Hepatocyte (in vitro differentiated cells): ENCODE data around the gene PPP2R2C. TPM values are rescaled to one million over a fixed set of nuclear protein-coding genes. Genes with fewer than 3 reads are reported as not detected.

Source experiments
- DNase-seq: peaks from one replicate; pipeline ENCODE4 v3.0.0-alpha.2; 2016; ENCODE audit warnings: low spot score
- H2AFZ ChIP-seq: fragments of 200-600 bp; sonication (generic); 2 replicates; pipeline ENCODE4 v1.6.0; 2016; ENCODE audit warnings: antibody characterized with exemption, mild to moderate bottlenecking
- H3K27ac ChIP-seq: fragments of 200-600 bp; sonication (generic); 2 replicates; pipeline ENCODE4 v1.5.1; 2016; ENCODE audit warnings: mild to moderate bottlenecking
- H3K27me3 ChIP-seq: fragments of 200-600 bp; sonication (generic); 2 replicates; pipeline ENCODE4 v1.6.1; 2016
- H3K36me3 ChIP-seq: fragments of 200-600 bp; sonication (generic); replicated peaks from 2 replicates; pipeline ENCODE4 v1.5.1; 2016; ENCODE audit warnings: low read depth; ENCODE audit not compliant: insufficient read depth
- H3K4me1 ChIP-seq: fragments of 200-600 bp; sonication (generic); 2 replicates; pipeline ENCODE4 v1.5.1; 2016; ENCODE audit warnings: mild to moderate bottlenecking, moderate library complexity; ENCODE audit not compliant: insufficient read depth
- H3K4me2 ChIP-seq: fragments of 200-600 bp; sonication (generic); 2 replicates; pipeline ENCODE4 v1.6.0; 2016
- H3K4me3 ChIP-seq: fragments of 200-600 bp; sonication (generic); 2 replicates; pipeline ENCODE4 v1.5.1; 2016; ENCODE audit warnings: mild to moderate bottlenecking
- H3K79me2 ChIP-seq: fragments of 200-600 bp; sonication (generic); 2 replicates; pipeline ENCODE4 v1.6.0; 2017; ENCODE audit warnings: mild to moderate bottlenecking
- H3K9me2 ChIP-seq: fragments of 200-600 bp; sonication (generic); replicated peaks from 2 replicates; pipeline ENCODE4 v1.6.0; 2017; ENCODE audit warnings: mild to moderate bottlenecking; ENCODE audit not compliant: insufficient read depth
- H3K9me3 ChIP-seq: fragments of 200-600 bp; sonication (generic); 2 replicates; pipeline ENCODE4 v1.5.1; 2016; ENCODE audit warnings: low read depth, mild to moderate bottlenecking
- H4K20me1 ChIP-seq: fragments of 200-600 bp; sonication (generic); 2 replicates; pipeline ENCODE4 v1.6.0; 2016; ENCODE audit warnings: mild to moderate bottlenecking; ENCODE audit not compliant: insufficient read depth, poor library complexity, severe bottlenecking
- EZH2 ChIP-seq: fragments of 200-600 bp; sonication (generic); IDR thresholded peaks from 2 replicates; pipeline ENCODE4 v1.6.1; 2016; ENCODE audit warnings: antibody characterized with exemption, mild to moderate bottlenecking, borderline replicate concordance
- EZH2phosphoT487 ChIP-seq: fragments of 200-600 bp; sonication (generic); IDR thresholded peaks from one replicate; pipeline ENCODE4 v1.6.1; 2018; ENCODE audit warnings: antibody characterized with exemption, mild to moderate bottlenecking, low read depth, moderate library complexity; ENCODE audit not compliant: unreplicated experiment, severe bottlenecking
- WGBS: methylation state at CpG from one replicate; pipeline ENCODE4 v1.1.6; 2016; ENCODE audit warnings: low lambda C conversion rate; ENCODE audit errors: missing lambda C conversion rate; 5-methylcytosine and 5-hydroxymethylcytosine counted together
- polyA plus RNA-seq: library from polyadenylated mRNA; unstranded; fragments of >200 nt; fragmentation: Nextera tagmentation; extraction: Ambion mirVana; gene quantifications from 2 replicates; pipeline ENCODE4 v1.2.1, GENCODE V29; 2016
- total RNA-seq: library from RNA; depleted of rRNA; stranded (reverse); fragments of >200 nt; gene quantifications from 2 replicates; pipeline ENCODE4 v1.2.3, GENCODE V29; 2014
- TF ChIP-seq, protein P1 (sequence below): fragments of 200-600 bp; sonication (generic); IDR thresholded peaks from 2 replicates; pipeline ENCODE4 v1.5.1; 2016; ENCODE audit warnings: antibody characterized with exemption, mild to moderate bottlenecking; ENCODE audit not compliant: poor library complexity

Gene PPP2R2C
- total and polyA plus RNA-seq, 2 experiments from 2014 or later: 0.35 to 0.67 TPM

DNA sequence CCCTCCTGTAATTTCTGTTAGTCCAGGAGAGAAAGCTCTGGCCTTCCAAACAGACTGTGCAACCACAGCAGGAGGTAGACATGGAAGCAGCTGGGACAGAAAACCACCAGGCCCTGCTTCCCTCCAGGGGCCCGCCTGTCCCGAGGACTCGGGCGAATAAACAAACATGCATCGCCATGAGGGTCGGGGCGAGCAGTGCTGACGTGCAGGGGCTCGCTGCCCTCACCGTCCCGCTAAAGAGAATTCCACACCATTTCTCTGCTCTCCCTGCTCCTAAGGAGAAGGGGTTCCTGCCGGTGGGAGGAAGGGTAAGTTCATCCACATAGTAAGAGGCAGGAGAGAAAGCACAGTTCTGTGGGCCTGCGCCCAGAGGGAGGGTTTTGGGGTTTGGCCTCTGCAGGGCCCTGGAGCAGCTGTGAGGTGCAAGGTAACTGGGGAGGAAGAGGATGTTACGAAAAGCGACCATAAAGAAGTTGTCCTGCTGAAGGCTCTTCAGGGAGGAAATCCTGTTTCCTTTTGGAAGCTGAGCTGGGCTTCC lies 147.9 kb downstream of the PPP2R2C start:
- Histone ChIP-seq H3K4me3 (no peak overlapping the region), H3K27ac (no peak overlapping the region), H2AFZ (no peak overlapping the region), H4K20me1 (no peaks in the 10 kb centered on the region), H3K27me3 (no peaks in the 10 kb centered on the region), H3K36me3 (no peaks in the 10 kb centered on the region), H3K79me2 (no peaks in the 10 kb centered on the region), H3K9me3 (no peaks in the 10 kb centered on the region), H3K9me2 (no peaks in the 10 kb centered on the region), H3K4me2 (no peak overlapping the region), H3K4me1 (no peaks in the 10 kb centered on the region)
- no peak for DNase-seq
- 75% methylated on average over 15 of the region's 15 CpGs for WGBS
- TF ChIP-seq, protein P1, sequence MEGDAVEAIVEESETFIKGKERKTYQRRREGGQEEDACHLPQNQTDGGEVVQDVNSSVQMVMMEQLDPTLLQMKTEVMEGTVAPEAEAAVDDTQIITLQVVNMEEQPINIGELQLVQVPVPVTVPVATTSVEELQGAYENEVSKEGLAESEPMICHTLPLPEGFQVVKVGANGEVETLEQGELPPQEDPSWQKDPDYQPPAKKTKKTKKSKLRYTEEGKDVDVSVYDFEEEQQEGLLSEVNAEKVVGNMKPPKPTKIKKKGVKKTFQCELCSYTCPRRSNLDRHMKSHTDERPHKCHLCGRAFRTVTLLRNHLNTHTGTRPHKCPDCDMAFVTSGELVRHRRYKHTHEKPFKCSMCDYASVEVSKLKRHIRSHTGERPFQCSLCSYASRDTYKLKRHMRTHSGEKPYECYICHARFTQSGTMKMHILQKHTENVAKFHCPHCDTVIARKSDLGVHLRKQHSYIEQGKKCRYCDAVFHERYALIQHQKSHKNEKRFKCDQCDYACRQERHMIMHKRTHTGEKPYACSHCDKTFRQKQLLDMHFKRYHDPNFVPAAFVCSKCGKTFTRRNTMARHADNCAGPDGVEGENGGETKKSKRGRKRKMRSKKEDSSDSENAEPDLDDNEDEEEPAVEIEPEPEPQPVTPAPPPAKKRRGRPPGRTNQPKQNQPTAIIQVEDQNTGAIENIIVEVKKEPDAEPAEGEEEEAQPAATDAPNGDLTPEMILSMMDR: no peak
- TF ChIP-seq EZH2phosphoT487: no peak
- no peak for TF ChIP-seq EZH2

DNA sequence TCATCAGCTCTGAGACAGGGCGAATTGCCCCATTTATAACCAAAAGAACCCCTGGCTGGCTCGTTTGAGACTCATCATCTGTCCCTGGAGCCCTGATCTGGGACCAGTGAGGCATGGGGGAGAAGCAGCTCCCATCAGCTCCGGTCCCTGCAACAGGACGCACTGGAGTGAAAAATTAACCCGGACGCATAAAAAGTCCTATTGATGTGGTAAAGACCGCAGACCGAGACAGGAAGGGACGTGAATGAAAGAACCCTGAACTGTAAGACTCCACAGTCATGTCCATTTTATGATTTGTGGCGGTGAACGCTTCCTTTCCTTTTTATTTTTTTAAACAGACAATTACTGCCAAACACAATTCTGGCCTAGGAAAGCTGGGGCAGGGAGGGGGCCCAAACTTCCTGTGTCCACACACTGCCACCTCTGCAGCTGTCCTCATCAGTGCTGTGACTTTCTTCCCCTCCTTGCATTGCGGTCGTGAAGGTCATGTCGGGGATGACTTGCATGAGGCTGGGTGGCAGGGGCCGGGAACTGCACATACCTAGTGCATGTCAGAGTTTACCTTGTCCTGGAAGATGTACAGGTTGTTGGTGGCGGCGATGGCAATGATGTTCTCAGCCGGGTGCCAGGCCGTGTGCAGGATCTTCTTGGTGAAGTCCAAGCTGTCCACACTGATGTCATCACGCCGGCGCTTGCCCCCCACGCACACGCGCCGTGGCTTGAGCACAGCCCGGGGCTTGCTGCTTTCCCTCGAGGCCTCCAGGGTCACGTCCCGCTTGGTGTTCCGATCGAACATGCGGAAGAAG lies 149.4 kb downstream of the PPP2R2C start:
- Histone ChIP-seq H3K4me2 (no peak overlapping the region), H3K79me2 (no peaks in the 10 kb centered on the region), H4K20me1 (no peaks in the 10 kb centered on the region), H3K27ac (no peak overlapping the region), H3K4me3 (no peak overlapping the region), H3K4me1 (no peaks in the 10 kb centered on the region), H3K36me3 (no peaks in the 10 kb centered on the region), H2AFZ (no peak overlapping the region), H3K9me2 (no peaks in the 10 kb centered on the region), H3K9me3 (no peaks in the 10 kb centered on the region), H3K27me3 (no peaks in the 10 kb centered on the region)
- DNase-seq: no peak
- TF ChIP-seq, protein P1: no peak
- TF ChIP-seq EZH2phosphoT487 (no peak), EZH2 (no peak)
- WGBS: 82% methylated on average over 33 of the region's 33 CpGs

DNA sequence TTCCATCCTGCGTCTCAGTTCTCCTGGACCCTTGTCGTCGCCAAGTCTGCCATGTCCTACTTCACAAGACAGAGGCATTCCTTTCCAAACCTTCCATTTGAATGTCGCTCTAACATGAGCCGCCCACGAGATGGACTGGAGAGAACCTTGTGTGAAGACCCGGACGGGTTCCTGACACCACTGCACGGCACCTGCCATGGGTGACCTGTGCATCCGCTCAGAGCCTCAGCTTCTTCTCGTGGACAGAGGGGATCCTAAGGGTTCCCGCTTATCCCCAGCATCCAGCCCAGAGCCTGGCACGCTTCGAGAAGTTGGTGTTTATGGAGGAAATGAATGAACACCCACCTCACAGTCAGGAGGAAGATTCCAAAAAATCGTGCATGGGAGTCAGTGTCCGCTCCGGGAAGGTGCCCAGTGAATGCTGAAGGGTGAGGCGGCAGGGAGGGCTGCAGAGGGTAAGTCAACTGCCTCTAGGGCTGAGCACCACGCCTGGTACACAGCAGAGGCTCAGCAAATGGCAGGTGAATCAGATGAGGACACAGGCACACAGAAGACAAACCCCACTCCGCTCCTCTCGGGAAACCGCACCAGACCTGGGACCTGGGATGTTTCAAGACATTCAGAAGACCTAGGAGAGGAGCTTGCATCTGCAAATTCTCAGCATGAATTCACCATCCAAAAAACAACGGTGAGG lies 150.2 kb downstream of the PPP2R2C start:
- Histone ChIP-seq H2AFZ (no peak overlapping the region), H3K79me2 (no peaks in the 10 kb centered on the region), H3K4me1 (no peaks in the 10 kb centered on the region), H3K9me3 (no peaks in the 10 kb centered on the region), H3K9me2 (no peaks in the 10 kb centered on the region), H3K4me2 (no peak overlapping the region), H3K36me3 (no peaks in the 10 kb centered on the region), H3K27me3 (no peaks in the 10 kb centered on the region), H4K20me1 (no peaks in the 10 kb centered on the region), H3K27ac (no peak overlapping the region), H3K4me3 (no peak overlapping the region)
- WGBS: 93% methylated on average over 21 of the region's 23 CpGs
- no peak for DNase-seq
- TF ChIP-seq, protein P1: no peak
- TF ChIP-seq EZH2 (no peak), EZH2phosphoT487 (no peak)
